Glomerular visceral epithelial cell (primary cell): Measurements from ENCODE around the gene TANK.
A peak's percentile ranks its signal among the peaks of the same experiment; 100 is the strongest.
"Not testable (repeated sequence)": the region's sequence is repeated elsewhere in the genome, so short reads cannot be mapped to it uniquely, and the experiment has no call there.

Experiments used
- DNase-seq: peaks from one replicate; pipeline ENCODE4 v3.0.0-alpha.2; 2016; ENCODE audit errors: extremely low spot score

TANK gene

GRCh38 chr2:161160226-161161073, at the start of gene TANK:
TSS of gene TANK (plus strand) at chr2:161160428. CDS start at chr2:161179663, 19,235 bp downstream.
- peak; percentile 98 for DNase-seq

- DNase-seq, result no peak
These were observed 48.7 kb upstream of the TANK start for GRCh38 chr2:161111531-161111930.

- DNase-seq, result no peak
These were observed 47.3 kb upstream of the TANK start for GRCh38 chr2:161112908-161113307.

GRCh38 chr2:161113693-161114575, 46.3 kb upstream of the TANK start:
- DNase-seq, result no peak

- no peak for DNase-seq
These were observed 45.0 kb upstream of the TANK start for GRCh38 chr2:161115205-161115604.

GRCh38 chr2:161115605-161116380, 44.4 kb upstream of the TANK start:
- DNase-seq, result no peak

GRCh38 chr2:161116509-161116908, 43.7 kb upstream of the TANK start:
- DNase-seq, result no peak

- DNase-seq, result no peak
These were observed 42.7 kb upstream of the TANK start for GRCh38 chr2:161117506-161117905.

GRCh38 chr2:161118722-161119121, 41.5 kb upstream of the TANK start:
- DNase-seq, result no peak

GRCh38 chr2:161119483-161119882, 40.7 kb upstream of the TANK start:
- DNase-seq, result no peak

GRCh38 chr2:161120775-161121174, 39.5 kb upstream of the TANK start:
- DNase-seq, result no peak

GRCh38 chr2:161121622-161122021, 38.6 kb upstream of the TANK start:
- DNase-seq, result no peak

GRCh38 chr2:161122772-161123530, 37.3 kb upstream of the TANK start:
- peak; percentile 82 for DNase-seq

- DNase-seq, result no peak
These were observed 36.6 kb upstream of the TANK start for GRCh38 chr2:161123531-161124030.

- no peak for DNase-seq
These were observed 36.0 kb upstream of the TANK start for GRCh38 chr2:161124201-161124600.

GRCh38 chr2:161128885-161129284, 31.3 kb upstream of the TANK start:
- DNase-seq, result no peak

- no peak for DNase-seq
These were observed 29.9 kb upstream of the TANK start for GRCh38 chr2:161130354-161130753.

GRCh38 chr2:161131074-161131680, 29.1 kb upstream of the TANK start:
- DNase-seq, result no peak

- DNase-seq, result no peak
These were observed 28.4 kb upstream of the TANK start for GRCh38 chr2:161131804-161132203.

GRCh38 chr2:161132384-161132783, 27.8 kb upstream of the TANK start:
- DNase-seq, result not testable (repeated sequence)

GRCh38 chr2:161133366-161133765, 26.9 kb upstream of the TANK start:
- no peak for DNase-seq
